K562 (cell line): Measurements from ENCODE around the gene OTOP1. TPM values are rescaled to one million over a fixed set of nuclear protein-coding genes. Genes with fewer than 3 reads are reported as not detected.

Experiments
- ATAC-seq: fragments of 200-7000 bp; cut with Tn5 transposase; 3 replicates; pipeline ENCODE4 v1.9.1; 2020; ENCODE audit warnings: moderate library complexity
- BruUV-seq: library from RNA; stranded (reverse); fragments of 400-500 nt; replicated peaks from 2 replicates; lab custom pipeline; 2021; lab: Mats Ljungman, UMichigan
- CTCF ChIA-PET: fragments of 300-600 bp; formaldehyde crosslinking; extraction: SDS; loops from one replicate; lab custom pipeline; 2021; ENCODE audit warnings: low intra/inter-chr PET ratio; lab: Yijun Ruan, JAX
- POLR2A ChIA-PET: fragments of 300-600, 350-650 bp; sonication (Branson Sonifier 250); formaldehyde crosslinking; extraction: SDS; loops from one replicate; lab custom pipeline; 2021; ENCODE audit warnings: antibody characterized with exemption, inconsistent platforms; lab: Yijun Ruan, JAX
- DNase-seq, 4 experiments: peaks; one replicate each; pipeline versions ENCODE4 v3.0.0 to v3.0.0-alpha.2; 2011 to 2018; ENCODE audit warnings: low spot score in 3 of 4, mixed read lengths in 3 of 4; ENCODE audit errors: extremely low read depth in 1 of 4
- FAIRE-seq: peaks from 2 replicates; lab custom pipeline; 2011; peaks lifted over from hg19 to GRCh38; lab: Jason Lieb, UNC
- H2AFZ ChIP-seq: 2 replicates; pipeline ENCODE4 v1.6.0; 2011; ENCODE audit warnings: low read depth, low read length, control low read depth, inconsistent platforms
- H3K27ac ChIP-seq: fragments of 200-600 bp; 3 replicates; pipeline ENCODE4 v1.8.0; 2011; ENCODE audit warnings: low read depth, mild to moderate bottlenecking, control low read depth, inconsistent platforms, low read length, moderate library complexity, mixed read lengths; ENCODE audit errors: extremely low read depth
- H3K27me3 ChIP-seq, 2 experiments: fragments of 300-600 bp in 1 of 2; 2 replicates in 1 of 2; 3 replicates in 1 of 2; pipeline versions ENCODE4 v1.6.0 to v1.8.0; 2011; ENCODE audit warnings: inconsistent platforms in 2 of 2, low read length in 2 of 2, mild to moderate bottlenecking in 1 of 2, mixed read lengths in 1 of 2, moderate library complexity in 1 of 2; ENCODE audit not compliant: control insufficient read depth in 2 of 2, insufficient read depth in 2 of 2
- H3K36me3 ChIP-seq: fragments of 300-600 bp; 3 replicates; pipeline ENCODE4 v1.8.0; 2011; ENCODE audit warnings: mild to moderate bottlenecking, low read length, inconsistent platforms; ENCODE audit not compliant: control insufficient read depth, insufficient read depth
- H3K4me1 ChIP-seq, 2 experiments: fragments of 200-600 bp in 1 of 2; replicated peaks in 1 of 2; 2 replicates in 1 of 2; 3 replicates in 1 of 2; pipeline versions ENCODE4 v1.5.1 to v1.8.0; 2011; ENCODE audit warnings: inconsistent platforms in 2 of 2, low read length in 2 of 2, mild to moderate bottlenecking in 1 of 2, mixed read lengths in 1 of 2, moderate library complexity in 1 of 2; ENCODE audit not compliant: control insufficient read depth in 2 of 2, insufficient read depth in 2 of 2
- H3K4me2 ChIP-seq: 2 replicates; pipeline ENCODE4 v1.6.1; 2011; ENCODE audit warnings: low read length, control low read depth, inconsistent platforms, mixed read lengths; ENCODE audit not compliant: insufficient read depth
- H3K4me3 ChIP-seq: fragments of 200-600 bp; sonication (generic), shearing (Covaris generic); 2 replicates; pipeline ENCODE4 v1.5.1; 2016; ENCODE audit warnings: control low read depth, inconsistent platforms
- H3K79me2 ChIP-seq: fragments of 200-600 bp; 3 replicates; pipeline ENCODE4 v1.8.0; 2011; ENCODE audit warnings: low read length, inconsistent platforms; ENCODE audit not compliant: control insufficient read depth, insufficient read depth
- H3K9ac ChIP-seq, 2 experiments: 2 replicates each; pipeline versions ENCODE4 v1.6.0 to v1.6.1; 2011; ENCODE audit warnings: low read depth in 2 of 2, low read length in 2 of 2, control low read depth in 1 of 2, inconsistent platforms in 1 of 2, mild to moderate bottlenecking in 1 of 2, mixed read lengths in 1 of 2; ENCODE audit not compliant: insufficient read depth in 1 of 2
- H3K9me1 ChIP-seq: one replicate; pipeline ENCODE4 v1.6.0; 2011; ENCODE audit warnings: inconsistent platforms, mild to moderate bottlenecking, low read length, moderate library complexity; ENCODE audit not compliant: control insufficient read depth, insufficient read depth
- H3K9me3 ChIP-seq: replicated peaks from 2 replicates; pipeline ENCODE4 v1.5.1; 2011; ENCODE audit warnings: low read depth, low read length, inconsistent platforms; ENCODE audit not compliant: control insufficient read depth, insufficient read depth
- H4K20me1 ChIP-seq: replicated peaks from 2 replicates; pipeline ENCODE4 v1.6.1; 2011; ENCODE audit warnings: low read length, inconsistent platforms, mixed read lengths; ENCODE audit not compliant: control insufficient read depth, insufficient read depth
- CBX2 ChIP-seq: fragments of 200-600 bp; sonication (generic); IDR thresholded peaks from one replicate; pipeline ENCODE4 v1.6.1; 2012; ENCODE audit warnings: mild to moderate bottlenecking, low read length, inconsistent platforms; ENCODE audit not compliant: insufficient read depth, poor library complexity, severe bottlenecking
- CEBPB ChIP-seq: fragments of 450-650 bp; IDR thresholded peaks from 2 replicates; pipeline ENCODE4 v1.6.1; 2016; ENCODE audit warnings: missing genetic modification characterization, missing compliant biosample characterization
- CEBPG ChIP-seq, 3 experiments: fragments of 200-800 bp in 1 of 3; sonication (Bioruptor generic) in 1 of 3; sonication (generic) in 1 of 3; formaldehyde crosslinking in 1 of 3; IDR thresholded peaks in 2 of 3; conservative IDR thresholded peaks in 1 of 3; 2 replicates each; pipeline versions ENCODE4 v1.6.1 to v1.8.0; 2016 to 2022; ENCODE audit warnings: missing compliant biosample characterization in 2 of 3, missing genetic modification characterization in 2 of 3, mild to moderate bottlenecking in 1 of 3, missing genetic modification reagents in 1 of 3
- CTCF ChIP-seq, 3 experiments: IDR thresholded peaks in 2 of 3; conservative IDR thresholded peaks in 1 of 3; 2 replicates each; pipeline ENCODE4 v1.5.1; 2011 to 2012; ENCODE audit warnings: low read length in 3 of 3, mild to moderate bottlenecking in 3 of 3, control low read depth in 2 of 3, improper control_type of control experiment in 1 of 3, inconsistent platforms in 1 of 3, low read depth in 1 of 3, mixed read lengths in 1 of 3, moderate library complexity in 1 of 3; ENCODE audit not compliant: insufficient read depth in 2 of 3
- CXXC5 ChIP-seq: fragments of 250-450 bp; sonication (Bioruptor Pico); IDR thresholded peaks from 2 replicates; pipeline ENCODE4 v1.8.0; 2022; ENCODE audit warnings: inconsistent platforms, mild to moderate bottlenecking, moderate library complexity
- DACH1 ChIP-seq: fragments of 450-650 bp; IDR thresholded peaks from 2 replicates; pipeline ENCODE4 v1.6.1; 2018; ENCODE audit not compliant: partially characterized antibody
- GATAD2A ChIP-seq: fragments of 450-650 bp; IDR thresholded peaks from 2 replicates; pipeline ENCODE4 v1.6.1; 2017
- HOXB6 ChIP-seq: fragments of 250-450 bp; sonication (Bioruptor Pico); IDR thresholded peaks from 2 replicates; pipeline ENCODE4 v1.5.1; 2022; ENCODE audit warnings: mild to moderate bottlenecking, borderline replicate concordance
- REST ChIP-seq, 2 experiments: fragments of 450-650 bp; formaldehyde crosslinking in 1 of 2; IDR thresholded peaks; 2 replicates each; pipeline versions ENCODE4 v1.4.0 to v1.6.1; 2014 to 2020; ENCODE audit warnings: mild to moderate bottlenecking in 2 of 2, borderline replicate concordance in 1 of 2, low read depth in 1 of 2
- USF1 ChIP-seq: sonication (generic); formaldehyde crosslinking; IDR thresholded peaks from 2 replicates; pipeline ENCODE4 v1.9.0; 2022; ENCODE audit warnings: mild to moderate bottlenecking, missing genetic modification reagents
- ZC3H11A ChIP-seq: IDR thresholded peaks from 2 replicates; pipeline ENCODE4 v1.6.1; 2012; ENCODE audit warnings: low read depth, low read length, improper control_type of control experiment
- WGBS: fragments of 100-300 bp; shearing (Covaris generic); methylation state at CpG from one replicate; pipeline ENCODE4 v1.1.6; 2016; ENCODE audit warnings: low coverage, mixed read lengths; ENCODE audit not compliant: insufficient coverage; ENCODE audit errors: missing lambda C conversion rate; 5-methylcytosine and 5-hydroxymethylcytosine counted together
- in situ Hi-C: fragments of 300-500 bp; cut with MboI; formaldehyde crosslinking; loops from 4 replicates; pipeline ENCODE4 v1.15.0; 2018; ENCODE audit warnings: inconsistent platforms, mixed read lengths
- intact Hi-C: fragments of 100-400 bp; cut with micrococcal nuclease; formaldehyde crosslinking; loops from 2 replicates; pipeline ENCODE4 v1.14.2; 2022
- polyA plus RNA-seq, 8 experiments: library from polyadenylated mRNA; depleted of rRNA in 4 of 8; stranded (reverse) in 5 of 8; unstranded in 3 of 8; fragments of >200 nt; fragmentation: Nextera tagmentation in 2 of 8; fragmentation: Illumina TruSeq in 1 of 8; extraction: Ambion mirVana in 2 of 8; extraction: Trizol in 1 of 8; gene quantifications; 2 replicates each; pipeline versions ENCODE4 v1.2.1 to v1.2.3, GENCODE V29; 2011 to 2014; ENCODE audit warnings: inconsistent platforms in 1 of 8, missing spikeins in 1 of 8
- total RNA-seq, 7 experiments: library from RNA; depleted of rRNA in 6 of 7; stranded (reverse); fragments of >200 nt in 6 of 7; fragmentation: Illumina TruSeq in 2 of 7; extraction: Trizol in 2 of 7; gene quantifications; 2 replicates each; pipeline versions ENCODE4 v1.2.1 to v1.2.3, GENCODE V29; 2011 to 2021; ENCODE audit warnings: low replicate concordance in 1 of 7

The OTOP1 gene
- total and polyA plus RNA-seq, 9 of the 15 experiments (the other 6 are each of a cell fraction or from before 2014, with no cell fraction given) = not detected

- FAIRE-seq = peak; percentile 29
- CTCF ChIA-PET = interaction anchor here (0.6 to 0.9 kb wide), 2 partner anchors 61 to 63 kb away, joined by 3 to 7 read pairs; no protein-coding TSS in a partner anchor
- WGBS = 84% methylated on average over 10 of the region's 10 CpGs
- TF ChIP-seq CXXC5 = no peak
- no peak for TF ChIP-seq DACH1
- TF ChIP-seq GATAD2A = no peak
- peak; percentile 69 for TF ChIP-seq CEBPG (CRISPR knock-in tag; IDR thresholded peaks at IDR 0.05)
- peak; percentile 59 to 65 for TF ChIP-seq CEBPG (tag; conservative IDR thresholded peaks at IDR 0.05 in 1 of 2, IDR thresholded peaks at IDR 0.05 in 1 of 2)
- TF ChIP-seq HOXB6 = no peak
- no peak for TF ChIP-seq CBX2
- peak; percentile 20; the same call in 1 of the 2 replicates for TF ChIP-seq REST (IDR thresholded peaks at IDR 0.05; ENCODE audit: borderline replicate concordance)
- no peak for TF ChIP-seq REST (CRISPR knock-in tag; IDR thresholded peaks at IDR 0.05; ENCODE audit: low read depth)
- peak; percentile 29 to 46 (median 44) for TF ChIP-seq CTCF (IDR thresholded peaks at IDR 0.05 in 2 of 3, conservative IDR thresholded peaks at IDR 0.05 in 1 of 3; ENCODE audit: insufficient read depth in 2 of 3, low read depth in 1 of 3, low read length in 3 of 3)
- TF ChIP-seq USF1 (CRISPR knock-in tag) = no peak
- no peak for TF ChIP-seq ZC3H11A
- TF ChIP-seq CEBPB (tag) = peak; percentile 88
These were observed 45.2 kb upstream of the OTOP1 start for GRCh38 chr4:4271912-4272311.

More at GRCh38 chr4:4271912-4272311, 45.2 kb upstream of the OTOP1 start:
- Histone ChIP-seq H3K36me3 (peaks cover 96% of the 10 kb centered on the region), H3K4me3 (no peak overlapping the region), H3K4me2 (no peak overlapping the region), H3K9me3 (no peaks in the 10 kb centered on the region), H3K9me1 (no peaks in the 10 kb centered on the region), H3K9ac (no peak overlapping the region), H4K20me1 (no peaks in the 10 kb centered on the region; the same call in 1 of the 2 replicates), H3K27me3 (no peaks in the 10 kb centered on the region), H3K4me1 (no peaks in the 10 kb centered on the region), H2AFZ (no peak overlapping the region), H3K27ac (no peak overlapping the region), H3K79me2 (no peaks in the 10 kb centered on the region)
- no TSS peak for BruUV-seq
- POLR2A ChIA-PET = interaction anchor here (0.7 kb wide), 1 partner anchor 18 kb away, joined by 3 read pairs; the partner anchor contains the start of genes LYAR and ZBTB49
- peak; percentile 65 for ATAC-seq
- in situ Hi-C loops = no loop called here
- intact Hi-C loops = no loop called here
- DNase-seq = peak in 2 of 4 experiments; percentile 23 to 25
